HG03520 (cell line): ENCODE results near the gene UTP15.

ENCODE experiments used
- ATAC-seq: cut with Tn5 transposase; IDR thresholded peaks from one replicate; pipeline ENCODE4 v1.9.1; 2021; ENCODE audit warnings: mild to moderate bottlenecking, moderate library complexity; ENCODE audit not compliant: unreplicated experiment

UTP15 gene

DNA sequence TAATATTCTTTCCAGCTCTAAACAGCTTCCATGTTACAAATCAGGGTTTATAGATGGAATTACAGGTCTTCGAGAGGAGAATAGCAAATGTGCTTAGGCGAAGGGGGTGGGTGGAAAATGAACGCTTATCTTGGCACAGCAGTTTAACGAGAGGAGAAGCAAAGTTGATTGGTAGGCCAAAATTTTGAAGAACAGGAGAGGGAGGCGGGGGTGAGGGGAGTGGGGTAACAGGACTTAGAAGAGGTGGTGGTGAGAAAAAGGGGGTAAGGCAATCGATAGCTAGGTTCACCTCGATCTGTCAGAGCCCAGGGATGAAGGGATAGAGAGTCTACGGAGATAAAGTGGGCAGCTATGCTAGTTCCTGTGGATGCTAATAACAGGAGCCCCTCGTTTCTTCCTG is 868 bp upstream of the UTP15 start:
- no peak for ATAC-seq

DNA sequence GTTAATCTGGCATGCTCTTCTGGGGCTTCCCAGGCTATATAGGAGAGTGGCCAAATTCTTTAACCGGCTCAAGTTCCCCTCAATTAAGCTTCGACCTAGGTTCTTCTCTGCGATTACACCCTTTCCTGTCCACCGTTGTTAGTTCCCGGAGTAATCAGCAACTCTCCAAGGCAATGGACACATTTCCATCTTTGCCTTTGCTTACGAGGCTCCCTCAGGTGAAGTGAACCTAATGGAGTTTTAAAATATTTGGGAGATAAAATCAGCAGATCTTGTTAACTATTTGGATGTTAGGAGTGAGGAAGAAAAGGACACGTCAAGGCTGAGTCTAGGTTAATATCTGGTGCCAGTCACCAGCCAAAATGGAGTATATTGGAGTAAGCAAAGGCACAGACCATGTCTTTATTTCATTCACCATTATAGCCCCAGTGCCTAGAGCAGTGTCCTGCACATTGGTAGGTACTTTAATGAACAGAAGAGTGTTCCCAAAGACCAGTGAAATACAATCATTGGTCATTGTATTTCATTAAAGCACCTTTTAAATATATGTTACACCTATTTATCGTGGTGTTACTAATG is 515 bp downstream of the UTP15 start:
- ATAC-seq: no peak

DNA sequence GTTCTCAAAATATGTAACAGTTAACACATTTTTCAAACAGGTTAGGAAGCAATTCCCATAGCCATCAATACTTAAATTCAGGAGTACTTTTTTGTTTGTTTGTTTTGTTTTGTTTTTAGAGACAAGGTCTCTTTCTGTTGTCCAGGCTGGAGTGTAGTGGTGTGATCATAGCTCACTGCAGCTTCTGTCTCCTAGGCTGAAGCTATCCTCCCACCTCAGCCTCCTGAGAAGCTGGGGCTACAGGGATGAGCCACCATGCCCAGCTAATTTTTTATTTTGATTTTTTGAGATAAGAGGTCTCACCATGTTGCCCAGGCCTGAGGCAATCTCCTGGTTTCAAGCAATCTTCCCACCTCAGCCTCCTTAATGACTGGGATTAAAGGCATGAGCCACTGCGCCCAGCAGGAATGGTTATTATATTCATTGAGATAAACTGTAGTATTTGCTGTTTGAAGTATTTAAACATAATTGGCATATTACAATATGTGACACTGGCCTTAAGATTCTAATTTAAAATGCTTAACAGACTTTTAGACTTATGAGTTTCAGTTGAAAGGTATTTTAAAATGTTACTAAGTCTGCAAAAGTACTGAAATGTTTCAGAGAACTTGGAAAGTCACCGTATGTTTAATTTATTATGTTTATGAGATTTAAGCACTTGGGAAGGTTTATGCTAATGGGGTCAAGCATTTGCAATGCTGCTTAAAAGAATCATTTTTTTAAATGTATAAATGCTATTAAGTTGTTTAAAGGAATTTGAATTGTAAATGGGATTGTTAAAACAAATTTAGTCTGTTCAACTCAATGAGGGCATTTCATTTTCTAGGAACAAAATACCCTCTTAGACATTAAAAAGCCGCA is 17.0 kb downstream of the UTP15 start:
- ATAC-seq: no peak

DNA sequence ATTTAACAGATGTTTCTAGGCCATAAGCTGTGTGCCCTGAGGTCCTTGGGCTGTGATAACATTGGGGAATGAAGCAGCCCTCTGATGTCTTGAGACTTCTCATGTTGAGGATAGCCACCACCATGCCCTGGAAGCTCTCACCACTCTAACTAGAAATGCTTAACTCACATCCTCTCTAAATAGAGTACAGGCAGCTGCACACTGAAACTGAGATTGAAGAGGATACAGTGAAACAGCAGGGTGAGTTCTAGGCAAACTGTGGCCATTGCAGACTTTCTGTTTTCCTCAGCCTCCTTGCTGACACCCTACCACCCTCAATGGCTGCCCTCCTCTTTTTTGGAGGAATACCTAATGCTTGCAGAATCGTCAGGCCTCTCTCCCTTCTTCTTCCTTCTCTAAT is 22.4 kb downstream of the UTP15 start:
- no peak for ATAC-seq

DNA sequence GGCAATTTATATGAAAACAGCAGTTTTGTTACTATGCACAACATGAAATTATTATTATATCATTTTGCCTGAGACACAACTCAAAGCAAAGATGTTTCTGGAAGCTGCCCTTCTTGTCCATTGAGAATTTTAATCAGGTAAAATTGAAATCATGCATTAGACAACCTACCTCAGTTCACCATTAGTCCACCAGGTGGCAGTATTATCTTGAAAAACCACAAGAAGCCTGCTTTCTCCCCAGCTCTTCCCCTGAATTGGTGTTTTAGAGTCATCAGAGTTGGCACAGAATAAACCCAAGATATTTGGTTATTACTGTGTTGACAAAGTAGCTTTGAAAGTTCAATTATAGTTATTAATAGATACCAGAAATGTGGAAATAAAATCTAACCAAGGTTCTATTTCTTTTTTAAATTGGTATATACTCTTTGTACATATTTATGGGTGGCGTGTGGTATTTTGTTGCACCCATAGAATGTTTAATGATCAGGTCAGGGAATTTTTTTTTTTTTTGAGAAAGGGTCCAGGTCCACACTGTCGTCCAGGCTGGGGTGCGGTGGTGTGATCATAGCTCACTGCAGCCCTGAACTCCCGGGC is 25.7 kb downstream of the UTP15 start:
- no peak for ATAC-seq

DNA sequence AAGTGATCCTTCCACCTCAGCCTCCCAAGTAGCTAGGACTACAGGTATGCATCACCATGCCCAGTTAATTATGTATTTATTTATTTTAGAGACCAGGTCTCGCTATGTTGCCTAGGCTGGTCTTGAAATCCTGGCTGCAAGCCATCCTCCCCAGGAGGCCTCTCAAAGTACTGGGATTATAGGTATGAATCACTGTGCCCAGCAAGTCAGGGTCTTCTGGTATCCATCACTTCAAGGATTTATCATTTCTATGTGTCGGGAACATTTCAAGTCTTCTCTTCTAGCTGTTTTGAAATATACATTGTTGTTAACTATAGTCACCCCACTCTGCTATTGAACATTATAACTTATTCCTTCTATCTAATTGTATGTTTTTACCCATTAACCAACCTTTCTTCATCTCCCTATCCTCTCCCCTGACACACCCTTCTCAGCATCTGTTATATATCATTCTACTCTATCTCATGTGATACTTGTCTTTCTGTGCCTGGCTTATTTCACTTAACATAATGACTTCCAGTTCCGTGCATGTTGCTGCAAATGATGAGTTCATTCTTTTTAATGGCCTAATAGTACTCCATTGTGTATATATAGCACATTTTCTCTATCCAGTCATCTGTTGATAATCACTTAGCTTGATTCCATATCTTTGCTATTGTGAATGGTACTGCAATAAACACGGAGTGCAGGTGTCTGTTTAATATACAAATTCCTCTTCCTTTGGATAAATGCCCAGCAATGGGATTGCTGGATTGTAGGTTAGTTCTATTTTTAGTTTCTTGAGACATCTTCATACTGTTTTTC is 26.4 kb downstream of the UTP15 start:
- no peak for ATAC-seq

DNA sequence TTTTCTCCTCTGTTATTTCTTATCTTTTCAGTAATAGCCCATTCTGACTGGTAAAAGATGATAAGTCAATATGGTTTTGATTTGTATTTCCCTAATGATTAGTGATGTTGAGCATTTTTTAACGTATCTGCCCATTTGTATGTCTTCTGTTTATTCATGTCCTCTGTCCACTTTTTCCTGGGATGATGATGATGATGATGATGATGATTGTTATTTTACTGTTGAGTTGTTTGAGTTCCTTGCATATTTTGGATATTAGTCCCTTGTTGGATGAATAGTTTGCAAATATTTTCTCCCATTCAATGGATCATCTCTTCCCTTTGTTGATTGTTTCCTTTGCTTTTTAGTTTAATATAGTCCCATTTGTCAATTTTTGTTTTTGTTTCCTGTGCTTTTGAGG is 27.0 kb downstream of the UTP15 start:
- ATAC-seq: no peak

DNA sequence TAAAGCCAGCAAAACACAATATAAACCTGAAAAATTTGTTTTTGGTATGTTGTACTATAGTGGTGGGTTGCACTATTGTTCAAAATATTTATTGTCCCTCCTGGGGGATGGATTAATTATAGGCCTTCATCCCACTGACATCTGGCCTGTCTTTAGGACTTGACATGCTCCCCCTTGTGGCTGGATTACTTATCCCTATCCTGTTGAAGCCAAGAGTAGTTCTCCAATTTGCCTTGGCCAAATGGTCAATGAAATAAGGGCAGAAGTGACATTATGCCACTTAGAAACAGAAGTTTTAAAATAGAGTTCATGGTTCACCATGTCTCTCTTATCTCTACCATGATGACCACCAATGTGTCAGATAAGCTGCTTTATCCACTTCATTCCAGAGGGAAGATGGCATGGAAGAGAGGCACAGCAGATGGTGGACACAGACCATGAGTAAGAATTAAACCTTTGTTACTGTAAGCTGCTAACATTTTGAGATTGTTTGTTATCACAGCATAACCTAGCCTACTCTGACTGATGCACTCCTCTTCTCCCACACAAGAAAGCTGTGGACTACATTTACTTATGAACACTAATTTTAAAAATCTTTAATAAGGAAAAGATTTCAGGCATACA is 31.3 kb downstream of the UTP15 start:
- ATAC-seq: no peak

DNA sequence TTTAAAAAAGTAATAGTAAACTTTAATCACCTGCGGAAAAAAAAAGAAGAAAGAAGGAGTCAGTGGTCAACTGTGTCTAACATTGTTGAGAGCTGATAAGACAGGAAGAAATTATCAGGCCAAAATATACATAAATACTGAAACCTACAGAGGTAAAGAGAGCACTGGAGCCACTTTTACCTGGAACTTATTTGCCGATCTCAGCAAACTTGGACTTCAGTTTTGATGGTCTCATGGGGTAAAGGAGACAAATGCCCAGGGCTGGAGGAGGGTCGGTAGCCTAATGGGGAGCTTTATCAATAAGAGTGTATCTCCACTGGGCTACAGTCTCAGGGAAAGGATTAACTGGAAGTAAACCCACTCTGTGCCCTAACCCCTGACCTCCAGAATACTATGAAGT is 33.8 kb downstream of the UTP15 start:
- no peak for ATAC-seq

DNA sequence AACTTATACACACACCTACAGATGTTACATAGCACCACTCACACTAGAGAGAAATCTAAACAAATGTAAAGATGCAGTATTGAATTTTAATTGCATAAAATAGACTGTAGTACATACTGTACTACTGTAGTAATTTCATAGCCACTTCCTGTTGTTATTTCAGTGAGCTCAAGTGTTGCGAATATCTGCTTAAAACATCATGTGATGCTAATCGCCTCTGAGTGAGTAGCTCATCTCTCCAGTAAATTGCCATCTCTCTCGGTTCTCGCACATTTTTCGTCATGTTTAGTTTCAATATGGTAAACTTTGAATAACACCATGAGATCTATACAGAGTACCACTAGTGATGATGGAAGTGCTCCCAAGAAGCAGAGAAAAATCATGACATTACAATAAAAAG is 38.5 kb downstream of the UTP15 start:
- ATAC-seq: no peak

DNA sequence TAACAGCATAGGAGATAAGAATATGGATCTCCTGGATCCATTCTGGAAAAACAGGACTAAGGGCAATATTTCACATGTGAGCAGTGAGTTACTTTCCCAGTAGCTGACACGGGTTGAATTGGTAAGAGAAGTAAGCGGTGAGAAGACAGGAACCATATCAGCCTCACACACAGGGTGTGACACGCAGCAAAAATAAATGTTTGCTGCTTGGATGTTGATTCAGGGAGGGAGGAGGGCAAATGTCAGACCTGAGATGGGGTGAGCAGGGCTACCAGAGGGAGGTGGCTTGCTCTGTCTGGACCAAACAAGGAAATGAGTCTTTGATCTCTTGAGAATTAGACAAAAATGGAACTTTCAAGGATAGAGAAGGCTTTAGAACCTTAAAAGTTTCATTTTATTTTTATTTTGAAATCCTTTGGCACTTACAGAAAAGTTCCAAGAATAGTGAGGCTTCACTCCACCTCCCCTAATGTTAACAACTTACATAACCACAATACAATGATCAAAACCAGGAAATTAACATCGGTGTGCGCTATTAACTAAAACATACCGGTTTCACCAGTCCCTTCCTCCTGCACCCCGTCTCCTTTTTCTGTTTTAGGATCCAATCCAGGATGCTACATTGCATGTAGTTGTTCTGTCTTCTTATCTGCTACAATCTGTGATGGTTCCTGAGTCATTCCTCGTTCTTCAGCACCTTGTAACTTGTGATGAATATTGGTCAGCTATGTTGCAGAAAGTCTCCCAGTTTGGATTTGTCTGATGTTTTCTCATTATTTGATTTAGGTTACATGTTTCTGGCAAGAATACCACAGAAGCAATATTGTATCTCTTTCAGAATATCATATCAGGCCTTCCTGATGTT is 39.9 kb downstream of the UTP15 start:
- no peak for ATAC-seq

DNA sequence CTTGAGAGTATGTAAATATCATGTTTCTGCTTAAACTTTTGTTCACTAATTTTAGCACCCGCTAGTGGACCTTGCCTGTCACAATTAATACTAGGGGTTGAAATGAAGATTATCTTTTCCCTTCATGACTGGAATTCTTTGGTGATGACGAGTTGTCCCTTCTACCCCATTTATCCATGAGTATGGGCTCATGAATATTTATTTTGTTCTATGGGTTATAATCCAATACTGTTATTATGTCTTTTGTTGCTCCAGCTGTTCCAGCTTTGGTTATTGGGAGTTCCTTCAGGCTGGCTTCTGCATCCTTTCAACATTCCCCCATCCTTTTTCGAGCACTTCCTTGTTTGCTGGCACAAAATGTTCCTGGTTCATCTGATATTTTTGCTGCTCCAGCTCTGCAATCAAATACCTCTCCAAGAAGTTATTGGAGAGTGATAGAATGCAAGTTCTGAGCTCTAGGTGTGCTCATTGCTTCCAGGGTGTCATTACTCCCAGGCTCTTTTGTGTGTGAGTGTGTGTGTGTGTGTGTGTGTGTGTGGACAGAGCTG is 40.7 kb downstream of the UTP15 start:
- ATAC-seq: no peak

DNA sequence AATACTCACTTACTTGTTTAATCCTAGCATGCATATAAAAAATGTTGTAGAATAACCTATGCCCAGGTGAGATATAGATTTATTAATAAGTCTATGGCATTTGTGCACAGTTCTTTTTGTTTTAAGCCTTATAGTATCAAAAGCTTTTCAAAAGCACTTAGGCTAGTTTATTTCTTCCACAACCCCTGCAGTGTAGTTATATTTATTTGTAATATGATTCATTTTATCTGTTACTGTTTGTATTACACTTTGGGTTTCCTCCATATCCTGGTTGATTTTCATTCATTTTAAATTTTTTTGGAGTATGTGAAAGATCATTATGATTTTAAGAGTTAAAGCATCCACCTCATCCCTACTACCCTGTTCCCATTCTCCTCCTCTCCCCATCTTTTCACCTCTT is 41.7 kb downstream of the UTP15 start:
- no peak for ATAC-seq

DNA sequence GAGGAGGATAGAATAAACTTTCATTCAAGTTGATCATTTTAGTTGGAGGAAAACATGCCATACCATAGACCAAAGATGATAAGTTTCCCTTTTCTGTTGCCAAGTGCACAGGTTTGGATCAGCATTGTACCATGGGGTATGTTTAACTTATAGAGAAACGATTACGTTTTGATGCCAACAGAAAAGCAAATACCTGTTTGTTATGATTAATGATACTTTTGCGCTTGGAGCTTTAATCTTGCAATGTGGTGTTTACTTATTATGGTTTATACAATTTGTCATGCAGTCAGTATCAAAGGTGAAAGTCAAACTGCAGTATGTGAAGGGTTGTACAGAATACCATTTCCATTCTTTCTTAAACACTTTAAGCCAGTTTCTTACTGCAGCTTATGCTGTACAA is 47.3 kb downstream of the UTP15 start:
- no peak for ATAC-seq

DNA sequence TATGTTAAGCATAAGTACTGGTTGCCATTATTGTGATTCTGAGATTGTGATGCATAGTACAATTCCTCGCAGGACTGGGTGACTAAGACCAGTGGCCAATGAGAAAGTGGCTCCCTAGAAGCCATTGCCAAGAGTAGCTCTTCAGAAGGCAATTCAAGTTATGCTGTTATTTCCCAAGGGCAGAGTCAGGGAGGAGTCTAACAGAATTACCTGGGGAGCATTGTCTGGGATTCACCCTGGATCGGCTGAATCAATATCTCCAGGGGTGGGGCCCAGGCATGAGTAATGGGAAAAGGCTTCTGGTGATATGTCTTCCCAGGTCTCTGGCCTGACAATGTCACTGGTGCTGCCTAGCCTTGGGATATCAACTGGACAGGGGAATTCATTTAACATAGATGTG is 49.5 kb downstream of the UTP15 start:
- ATAC-seq: no peak

DNA sequence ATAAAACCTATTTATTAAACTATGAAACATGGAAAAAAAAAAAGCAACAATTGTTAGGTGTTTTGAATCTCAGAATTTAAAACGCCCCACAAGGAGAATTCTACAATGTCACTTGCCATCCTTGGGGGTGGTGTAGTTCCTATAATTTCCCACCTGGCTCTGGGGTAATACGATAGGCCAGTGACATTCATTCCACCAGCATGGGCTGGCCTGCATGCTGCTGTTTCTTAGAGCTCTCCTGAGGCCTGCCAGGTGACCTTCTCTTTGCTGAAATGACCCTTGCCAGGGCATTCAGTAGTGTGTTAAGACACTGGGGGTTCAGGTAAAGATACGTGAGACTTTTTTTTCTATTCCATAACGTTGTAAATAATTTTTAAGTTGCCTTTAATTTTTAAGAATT is 50.4 kb downstream of the UTP15 start:
- ATAC-seq: no peak

DNA sequence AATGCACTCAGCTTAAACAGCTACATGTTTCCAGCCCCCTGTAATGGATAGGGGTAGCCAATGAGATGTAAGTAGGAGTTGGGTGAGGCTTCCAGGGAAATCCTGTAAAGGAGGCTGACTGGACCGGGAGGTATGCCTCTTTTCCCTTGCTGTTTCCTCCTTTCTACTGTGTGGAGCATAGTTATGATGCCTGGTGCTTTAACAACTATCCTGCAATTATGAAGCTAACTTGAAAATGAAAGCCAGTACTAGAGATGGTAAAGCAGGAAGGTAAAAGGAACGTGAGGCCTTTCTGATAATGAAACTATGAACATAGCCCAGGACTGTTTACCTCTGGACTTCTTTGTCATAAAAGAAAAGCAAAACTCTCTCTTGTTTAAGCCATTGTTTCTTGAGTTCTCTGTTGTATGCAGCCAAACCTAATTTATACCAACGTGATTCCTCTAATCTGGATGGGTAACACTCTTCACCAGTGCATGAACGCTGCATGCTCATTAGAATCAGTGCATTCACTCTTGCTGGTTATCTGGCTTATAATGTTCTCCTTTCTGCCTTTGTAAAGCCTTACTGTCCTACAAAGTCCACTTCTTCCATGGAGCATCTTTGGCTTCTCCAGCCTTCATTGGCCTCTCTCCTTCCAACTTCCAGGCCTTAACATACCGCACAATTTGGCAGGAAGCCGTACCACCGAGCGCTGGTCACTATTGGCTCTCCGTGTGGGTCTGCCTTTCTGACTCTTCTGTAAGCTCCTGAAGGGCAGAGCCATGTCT is 52.2 kb downstream of the UTP15 start:
- ATAC-seq: no peak

DNA sequence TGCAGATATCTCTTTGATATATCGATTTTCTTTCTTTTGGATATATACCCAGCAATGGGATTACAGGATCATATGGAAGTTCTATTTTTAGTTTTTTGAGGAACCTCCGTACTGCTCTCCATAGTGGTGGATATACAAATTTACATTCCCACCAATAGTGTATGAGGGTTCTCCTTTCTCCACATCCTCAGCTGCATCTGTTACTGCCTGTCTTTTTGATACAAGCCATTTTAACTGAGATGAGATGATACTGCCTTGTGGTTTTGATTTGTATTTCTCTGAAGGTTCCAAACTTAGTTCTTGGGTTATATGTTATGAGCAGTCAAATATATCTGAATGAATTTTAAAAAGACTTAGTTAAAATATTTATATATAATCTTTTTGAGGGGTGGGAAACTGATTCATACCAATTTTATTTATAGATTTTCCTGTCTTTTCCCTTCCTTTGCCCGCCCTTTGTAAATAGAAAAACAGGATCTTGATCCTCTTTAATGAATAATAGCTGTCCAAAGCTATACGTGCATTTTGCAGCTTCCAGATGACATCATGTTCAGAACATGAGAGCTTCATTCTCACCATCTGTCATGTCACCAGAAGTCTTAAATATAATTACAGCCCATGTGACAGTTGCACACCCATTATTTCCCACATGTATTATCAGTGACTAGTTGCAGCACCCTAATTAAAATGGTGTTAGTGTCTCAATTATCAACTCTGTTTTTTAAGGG is 54.2 kb downstream of the UTP15 start:
- ATAC-seq: no peak

DNA sequence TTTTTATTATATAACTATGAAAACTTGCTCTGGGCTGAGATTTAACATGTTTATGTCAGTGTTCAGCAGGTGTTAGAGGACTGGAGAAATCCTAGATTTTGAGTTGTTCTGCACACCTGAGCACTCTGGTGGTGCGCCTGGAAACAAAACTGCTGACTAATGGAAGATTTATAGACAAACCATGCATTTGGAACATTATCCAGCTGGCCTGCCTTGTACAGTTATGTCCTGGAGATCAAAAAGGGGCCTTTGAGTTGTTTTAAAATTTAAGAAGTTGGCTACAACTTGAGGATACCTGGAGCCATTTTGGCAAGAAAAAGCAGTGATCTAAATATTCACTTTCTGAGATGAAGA is 54.8 kb downstream of the UTP15 start:
- no peak for ATAC-seq
